NCI-H1105 (cell line): ENCODE measurements around the gene CHPF.
A peak's percentile ranks its signal among the peaks of the same experiment; 100 is the strongest.

ENCODE experiments used
- DNase-seq: peaks from one replicate; lab custom pipeline; 2025; lab: John Stamatoyannopoulos, UW

CHPF gene

GRCh38 chr2:219496825-219497494, 46.6 kb downstream of the CHPF start:
- no peak for DNase-seq

- DNase-seq = no peak
Observed at GRCh38 chr2:219496247-219496824, 47.3 kb downstream of the CHPF start.

DNA sequence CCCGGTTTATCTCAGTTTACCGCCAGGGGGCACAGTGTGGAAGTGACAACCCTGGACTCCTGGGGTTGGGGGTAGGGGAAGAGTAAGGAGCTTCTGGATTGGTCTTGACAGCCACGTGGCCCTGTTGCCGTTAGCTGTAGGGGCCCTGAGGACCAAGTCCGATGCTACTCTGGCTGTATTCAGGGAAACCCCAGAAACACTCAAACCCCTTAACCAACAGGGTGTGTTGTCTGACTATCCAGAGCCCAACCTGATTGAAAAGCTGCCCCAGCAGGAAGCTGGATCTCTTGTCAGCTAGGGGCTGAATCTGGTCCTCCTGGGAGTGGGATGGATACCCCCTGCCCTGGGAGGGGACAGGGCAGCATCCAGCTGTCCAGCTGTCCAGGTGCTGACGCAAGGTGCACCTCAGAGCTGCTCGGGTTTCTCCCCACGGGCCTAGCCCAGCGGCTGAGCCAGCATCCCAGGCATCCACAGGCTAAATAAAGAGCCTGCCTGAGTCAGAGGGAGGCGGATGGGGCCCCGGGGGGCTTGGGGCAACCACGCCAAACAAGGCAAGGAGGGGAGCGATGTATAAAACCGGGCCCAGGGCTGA, 48.0 kb downstream of the CHPF start:
- peak; percentile 48 for DNase-seq

DNA sequence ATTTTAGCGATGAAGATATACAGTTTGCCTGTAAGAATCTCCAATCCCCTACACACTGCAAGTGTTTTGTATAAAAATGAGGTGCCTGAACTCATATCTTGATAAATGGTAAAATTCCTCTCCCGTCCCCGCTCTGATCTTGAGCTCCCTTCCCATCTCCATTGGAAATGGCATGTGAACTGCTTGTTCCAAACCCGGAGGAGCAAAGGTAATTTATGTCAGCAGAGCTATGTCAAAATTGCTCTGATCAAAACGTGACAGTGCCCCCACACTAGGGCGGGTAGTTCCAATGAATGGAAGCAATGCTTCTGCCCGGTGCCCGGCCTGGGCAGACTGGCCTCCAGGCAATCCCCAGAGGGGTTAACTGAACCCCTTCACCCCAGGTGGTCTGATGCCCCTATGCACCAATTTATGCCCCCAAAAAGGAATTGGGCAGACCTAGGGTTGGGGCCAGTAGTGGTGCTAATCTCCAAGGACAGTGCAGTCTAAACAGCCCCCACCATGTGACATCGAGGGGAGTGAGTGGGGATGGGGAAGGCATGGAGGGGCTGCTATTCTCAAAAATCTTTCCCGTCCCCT, 48.6 kb downstream of the CHPF start:
- DNase-seq = no peak

DNA sequence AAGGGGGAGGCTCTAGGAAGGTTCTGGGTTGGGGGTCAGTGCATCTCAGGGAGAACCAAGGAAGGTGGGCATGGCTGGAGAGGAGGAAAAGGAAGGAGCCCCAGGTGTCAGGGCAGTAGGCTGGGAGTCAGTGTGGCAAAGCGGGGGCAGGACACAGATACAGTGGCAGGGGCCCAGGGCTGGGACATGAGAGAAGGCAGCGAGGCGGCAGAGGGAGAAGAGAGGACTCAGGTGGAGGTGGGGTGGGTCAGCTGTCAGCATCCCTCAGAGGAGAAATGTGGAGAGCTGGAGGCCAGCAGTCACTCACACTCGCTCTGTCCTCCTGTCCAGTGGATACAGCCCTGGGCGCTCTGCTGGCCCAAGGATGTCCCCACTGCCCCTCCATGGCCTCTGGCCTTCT, 50.5 kb downstream of the CHPF start:
- no peak for DNase-seq

- no peak for DNase-seq
Observed at GRCh38 chr2:219492575-219492974, 51.0 kb downstream of the CHPF start.

GRCh38 chr2:219491278-219491963, 52.2 kb downstream of the CHPF start:
- DNase-seq = no peak

- DNase-seq = no peak
Observed at GRCh38 chr2:219490600-219491130, 52.9 kb downstream of the CHPF start.

GRCh38 chr2:219490186-219490585, 53.4 kb downstream of the CHPF start:
- no peak for DNase-seq

DNA sequence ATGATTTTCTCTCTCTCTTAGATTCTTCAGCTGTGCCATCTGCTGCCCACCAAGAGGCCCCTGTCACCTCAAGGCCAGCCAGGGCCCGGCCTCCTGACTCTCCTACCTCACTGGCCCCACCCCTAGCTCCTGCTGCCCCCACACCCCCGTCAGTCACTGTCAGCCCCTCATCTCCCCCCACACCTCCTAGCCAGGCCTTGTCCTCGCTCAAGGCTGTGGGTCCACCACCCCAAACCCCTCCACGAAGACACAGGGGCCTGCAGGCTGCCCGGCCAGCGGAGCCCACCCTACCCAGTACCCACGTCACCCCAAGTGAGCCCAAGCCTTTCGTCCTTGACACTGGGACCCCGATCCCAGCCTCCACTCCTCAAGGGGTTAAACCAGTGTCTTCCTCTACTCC, 54.3 kb downstream of the CHPF start:
- no peak for DNase-seq
